HG03097 (cell line): ENCODE data around the gene DENND1A.

ENCODE experiments used
- ATAC-seq: cut with Tn5 transposase; IDR thresholded peaks from one replicate; pipeline ENCODE4 v1.9.1; 2021; ENCODE audit not compliant: unreplicated experiment, low FRiP score

Gene DENND1A

GRCh38 chr9:123390337-123391135, 539.4 kb downstream of the DENND1A start:
- ATAC-seq: no peak

GRCh38 chr9:123389698-123390097, 540.2 kb downstream of the DENND1A start:
- no peak for ATAC-seq

GRCh38 chr9:123389070-123389469, 540.9 kb downstream of the DENND1A start:
- ATAC-seq: no peak

- ATAC-seq: no peak
These were observed 542.2 kb downstream of the DENND1A start for GRCh38 chr9:123387686-123388085.

- no peak for ATAC-seq
These were observed 546.3 kb downstream of the DENND1A start for GRCh38 chr9:123383512-123384170.

GRCh38 chr9:123382653-123383511, 547.0 kb downstream of the DENND1A start:
- ATAC-seq: no peak

GRCh38 chr9:123380852-123381705, 548.8 kb downstream of the DENND1A start:
- no peak for ATAC-seq

- ATAC-seq: no peak
These were observed 550.8 kb downstream of the DENND1A start for GRCh38 chr9:123378956-123379660.

GRCh38 chr9:123378025-123378424, 551.9 kb downstream of the DENND1A start:
- ATAC-seq: no peak

DNA sequence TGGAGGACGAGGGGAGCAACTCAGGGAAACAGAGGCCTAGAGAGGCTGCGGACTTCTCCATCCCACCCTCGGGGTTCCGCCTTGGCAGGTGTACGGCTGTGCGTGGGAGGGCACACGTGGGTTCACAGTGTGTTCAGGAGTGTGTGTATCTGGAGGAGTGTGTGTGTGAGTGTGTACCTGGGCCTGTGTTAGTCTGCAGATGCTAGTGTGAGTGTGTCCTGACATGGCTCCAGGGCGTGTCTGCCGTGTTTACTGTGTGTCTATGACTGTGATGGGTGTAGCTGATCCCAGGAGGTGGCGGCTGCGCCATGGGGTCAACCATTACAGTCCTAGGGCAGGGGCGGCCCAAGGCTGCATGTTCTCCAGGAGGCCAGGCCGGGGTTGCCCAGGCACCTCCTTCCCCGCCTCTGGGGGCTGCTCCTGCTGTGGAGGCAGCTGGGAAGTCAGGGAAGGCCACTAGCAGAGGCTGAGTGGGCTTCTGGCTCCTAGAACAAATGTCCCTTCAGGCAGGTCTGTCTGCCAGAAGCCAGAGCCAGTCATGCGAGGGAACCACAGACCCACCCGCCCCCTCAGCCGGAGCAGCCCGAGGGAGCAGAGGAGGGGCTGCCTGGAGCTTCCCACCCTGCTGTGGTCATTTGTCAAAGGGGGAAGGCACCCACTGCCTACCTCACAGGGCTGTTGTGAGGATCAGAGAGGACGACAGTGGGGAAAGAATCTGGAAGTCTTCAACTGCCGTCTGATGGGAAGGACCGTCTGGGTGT, 552.5 kb downstream of the DENND1A start:
- no peak for ATAC-seq

DNA sequence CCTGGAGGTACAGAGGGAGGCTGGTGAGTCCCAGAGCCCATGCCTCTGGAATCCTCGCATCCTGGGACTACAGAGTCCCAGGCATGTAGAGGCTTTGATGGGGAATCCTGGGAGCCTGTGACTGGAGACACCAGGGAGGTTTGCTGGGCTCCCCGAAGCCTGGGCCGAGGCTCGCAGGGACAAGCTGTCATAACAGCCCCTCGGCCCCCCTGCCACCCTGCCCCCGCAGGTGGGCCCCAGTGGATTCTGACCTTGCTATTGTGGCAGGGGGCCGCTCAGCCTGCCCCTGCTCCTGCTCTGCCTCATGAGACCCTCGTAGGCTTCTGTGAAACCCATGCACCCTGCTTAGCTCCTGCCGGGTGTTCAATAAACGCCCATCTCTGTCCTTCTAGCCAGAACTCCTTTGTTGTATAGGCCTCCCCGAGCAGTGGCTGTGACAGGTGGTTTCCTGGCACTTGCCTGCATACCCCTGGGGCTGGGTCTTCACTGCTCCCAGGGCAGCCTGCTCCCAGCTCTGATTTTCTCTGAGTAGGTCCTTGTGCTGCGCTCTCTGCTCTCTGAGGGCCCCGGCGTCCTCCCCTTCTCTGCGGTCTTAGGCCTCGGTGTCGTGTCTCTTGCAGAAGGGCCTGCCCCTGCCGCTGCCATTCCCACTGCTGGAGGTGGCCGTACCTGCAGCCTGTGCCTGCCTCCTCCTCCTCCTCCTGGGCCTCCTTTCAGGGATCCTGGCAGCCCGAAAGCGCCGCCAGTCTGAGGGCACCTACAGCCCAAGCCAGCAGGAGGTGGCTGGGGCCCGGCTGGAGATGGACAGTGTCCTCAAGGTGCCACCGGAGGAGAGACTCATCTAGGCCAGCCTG, 553.5 kb downstream of the DENND1A start:
- ATAC-seq: no peak

DNA sequence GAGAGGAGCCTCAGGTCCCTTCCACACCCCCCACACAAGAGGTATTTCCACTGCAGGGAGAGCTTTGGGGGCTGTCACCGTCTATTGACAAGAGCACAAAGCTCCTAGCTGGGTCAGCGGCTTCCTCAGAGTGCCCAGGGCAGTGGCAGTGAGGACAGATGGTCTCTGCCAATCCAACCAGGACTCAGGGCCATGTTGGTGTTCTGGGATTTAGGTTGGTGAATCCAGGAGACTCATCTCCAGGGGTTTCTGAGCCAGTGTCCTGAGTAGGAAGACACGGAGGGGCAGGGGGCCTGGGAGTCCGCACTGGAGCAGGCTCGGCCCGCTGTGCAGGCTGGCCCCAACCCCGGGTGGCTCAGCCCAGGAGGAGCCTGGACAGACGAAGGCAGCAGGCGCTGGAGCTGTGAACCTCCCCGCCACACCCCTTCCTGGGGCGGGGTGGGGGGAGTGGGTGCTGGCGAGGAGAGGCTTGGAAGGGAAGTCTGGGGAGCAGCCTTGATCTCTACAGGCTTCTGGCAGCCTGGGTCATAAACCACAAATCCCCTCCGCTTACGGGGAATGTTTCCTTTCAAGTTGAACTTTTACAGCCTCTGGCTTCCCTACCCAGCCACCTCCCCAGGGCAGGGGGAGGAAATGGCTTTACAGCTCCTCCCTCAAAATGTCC, 554.3 kb downstream of the DENND1A start:
- no peak for ATAC-seq

GRCh38 chr9:123373946-123374345, 556.0 kb downstream of the DENND1A start:
- ATAC-seq: no peak

GRCh38 chr9:123373447-123373923, 556.4 kb downstream of the DENND1A start:
- ATAC-seq: no peak

GRCh38 chr9:123372766-123373446, 557.0 kb downstream of the DENND1A start:
- ATAC-seq: no peak

DNA sequence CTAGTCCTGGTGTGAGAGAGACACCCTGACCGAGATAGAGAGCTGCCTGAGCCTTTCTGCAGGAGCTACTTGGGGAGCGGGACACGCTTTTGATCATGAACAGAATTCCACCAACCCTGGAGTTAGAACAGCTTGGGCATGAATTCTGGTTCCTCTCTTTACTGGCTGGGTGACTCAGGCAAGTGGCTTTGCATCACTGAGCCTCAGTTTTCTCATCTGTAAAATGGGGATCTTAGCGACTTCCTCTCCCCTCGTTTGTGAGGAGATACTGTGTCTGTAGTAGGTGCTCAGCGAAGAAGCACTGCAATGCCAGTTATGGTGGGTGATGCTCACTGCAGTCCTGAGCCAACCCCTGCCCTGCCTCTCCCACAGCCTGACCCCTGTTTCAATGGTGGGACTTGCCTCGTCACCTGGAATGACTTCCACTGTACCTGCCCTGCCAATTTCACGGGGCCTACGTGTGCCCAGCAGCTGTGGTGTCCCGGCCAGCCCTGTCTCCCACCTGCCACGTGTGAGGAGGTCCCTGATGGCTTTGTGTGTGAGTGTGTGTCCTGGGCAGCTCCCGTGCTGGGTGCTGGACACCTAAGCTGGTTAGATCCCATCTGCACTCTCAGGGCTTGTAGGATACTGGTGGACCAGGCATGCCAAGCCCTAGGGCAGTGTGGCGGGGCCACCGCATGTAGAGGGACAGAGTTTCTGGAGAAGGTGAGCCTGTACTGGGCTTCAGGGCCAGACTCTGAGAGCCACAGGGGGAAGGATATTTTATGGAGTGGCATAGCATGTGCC, 557.9 kb downstream of the DENND1A start:
- no peak for ATAC-seq
